Testis (tissue), 2 donors: ENCODE measurements around the gene KIF26B.

Experiments used
- CTCF ChIP-seq, 3 experiments: fragments of 450-650 bp in 2 of 3; fragments of 200-600 bp in 1 of 3; sonication (generic) in 1 of 3; IDR thresholded peaks; one replicate each; pipeline ENCODE4 v1.5.1; 2016 to 2019; ENCODE audit warnings: antibody characterized with exemption in 3 of 3, mild to moderate bottlenecking in 2 of 3, moderate library complexity in 1 of 3
- POLR2A ChIP-seq: fragments of 450-650 bp; IDR thresholded peaks from one replicate; pipeline ENCODE4 v1.6.1; 2017; ENCODE audit warnings: antibody characterized with exemption, mild to moderate bottlenecking, moderate library complexity

GRCh38 chr1:245304698-245305097 is 149.9 kb downstream of the KIF26B start:
- no peak for TF ChIP-seq CTCF (IDR thresholded peaks at IDR 0.05)
- no peak for TF ChIP-seq POLR2A
